Forelimb muscle (tissue), 1 donor: ENCODE results near the gene C1QTNF4. TPM values are rescaled to one million over a fixed set of nuclear protein-coding genes. Genes with fewer than 3 reads are reported as not detected.
"Not testable (repeated sequence)": the region's sequence is repeated elsewhere in the genome, so short reads cannot be mapped to it uniquely, and the experiment has no call there.

Experiments used
- DNase-seq: peaks from one replicate; pipeline ENCODE4 v3.0.0-alpha.2; 2013; ENCODE audit warnings: low read depth
- polyA plus RNA-seq: library from polyadenylated mRNA; unstranded; fragments of 120-200 nt; gene quantifications from one replicate; pipeline ENCODE4 v1.2.1, GENCODE V29; 2013; ENCODE audit not compliant: insufficient read length

C1QTNF4 gene
- polyA plus RNA-seq, 1 donor = 9.1 TPM

GRCh38 chr11:47566149-47566698, 28.0 kb downstream of the C1QTNF4 start:
- no peak for DNase-seq

GRCh38 chr11:47565340-47566148, 28.7 kb downstream of the C1QTNF4 start, which contains the start of gene PTPMT1:
TSS of gene PTPMT1 (plus strand) at chr11:47565599. CDS start at chr11:47565623, 24 bp downstream.
- DNase-seq = no peak

- DNase-seq = no peak
Observed at GRCh38 chr11:47564933-47565339, 29.3 kb downstream of the C1QTNF4 start.

GRCh38 chr11:47564366-47564765, 29.8 kb downstream of the C1QTNF4 start:
- not testable (repeated sequence) for DNase-seq

- not testable (repeated sequence) for DNase-seq
Observed at GRCh38 chr11:47562393-47562792, 31.8 kb downstream of the C1QTNF4 start.

GRCh38 chr11:47560426-47560825, 33.8 kb downstream of the C1QTNF4 start:
- DNase-seq = no peak

GRCh38 chr11:47558695-47559094, 35.5 kb downstream of the C1QTNF4 start:
- DNase-seq = no peak

GRCh38 chr11:47557004-47557403, 37.2 kb downstream of the C1QTNF4 start:
- not testable (repeated sequence) for DNase-seq

- DNase-seq = no peak
Observed at GRCh38 chr11:47553406-47553743, 40.8 kb downstream of the C1QTNF4 start.

GRCh38 chr11:47552566-47553405, 41.4 kb downstream of the C1QTNF4 start, which contains the start of gene CELF1:
TSS of gene CELF1 (minus strand) at chr11:47553132. CDS start at chr11:47499523, 53,609 bp downstream.
- peak; percentile 73 for DNase-seq

- DNase-seq = no peak
Observed at GRCh38 chr11:47552056-47552565, 42.1 kb downstream of the C1QTNF4 start.

GRCh38 chr11:47551086-47551485, 43.1 kb downstream of the C1QTNF4 start:
- DNase-seq = no peak

- no peak for DNase-seq
Observed at GRCh38 chr11:47550288-47551047, 43.7 kb downstream of the C1QTNF4 start.

GRCh38 chr11:47546274-47546673, 47.9 kb downstream of the C1QTNF4 start:
- DNase-seq = not testable (repeated sequence)

- no peak for DNase-seq
Observed at GRCh38 chr11:47545298-47545697, 48.9 kb downstream of the C1QTNF4 start.

- no peak for DNase-seq
Observed at GRCh38 chr11:47541070-47541469, 53.1 kb downstream of the C1QTNF4 start.

- no peak for DNase-seq
Observed at GRCh38 chr11:47539681-47540039, 54.6 kb downstream of the C1QTNF4 start.
